HCT116 (cell line): ENCODE data around the gene CBFA2T2. TPM values are rescaled to one million over a fixed set of nuclear protein-coding genes. Genes with fewer than 3 reads are reported as not detected.

Experiments
- ATAC-seq: fragments of 200-7000 bp; cut with Tn5 transposase; 2 replicates; pipeline ENCODE4 v1.9.1; 2020; ENCODE audit warnings: mild to moderate bottlenecking, moderate library complexity
- BruUV-seq: library from RNA; stranded (reverse); fragments of 400-500 nt; replicated peaks from 2 replicates; lab custom pipeline; 2021; lab: Mats Ljungman, UMichigan
- CTCF ChIA-PET: fragments of 300-600 bp; sonication (Branson Sonifier 250); formaldehyde crosslinking; loops from one replicate; lab custom pipeline; 2021; ENCODE audit warnings: antibody characterized with exemption; lab: Charles Lee
- POLR2A ChIA-PET: fragments of 300-600, 350-600 bp; sonication (Branson Sonifier 250); formaldehyde crosslinking; loops from one replicate; lab custom pipeline; 2021; ENCODE audit warnings: antibody characterized with exemption; lab: Charles Lee
- RAD21 ChIA-PET, 2 experiments: fragments of 300-600 bp; sonication (Branson Sonifier 250); formaldehyde crosslinking; loops; one replicate each; lab custom pipeline; 2023; ENCODE audit warnings: low total read pairs in 2 of 2; ENCODE audit not compliant: uncharacterized antibody in 2 of 2, unreplicated experiment in 2 of 2, low non-redundant PET in 1 of 2; lab: Charles Lee
- DNase-seq: peaks from one replicate; pipeline ENCODE4 v3.0.0-alpha.2; 2010; ENCODE audit warnings: low read depth, low spot score
- H2AFZ ChIP-seq: fragments of 200-600 bp; shearing (Covaris generic), sonication (generic); 2 replicates; pipeline ENCODE4 v1.6.1; 2017; ENCODE audit warnings: low read depth, mixed run types, mixed read lengths, antibody characterized with exemption, low read length; ENCODE audit not compliant: poor library complexity, severe bottlenecking
- H3K27ac ChIP-seq: 2 replicates; pipeline ENCODE4 v1.5.1; 2012; ENCODE audit warnings: low read depth, low read length
- H3K27me3 ChIP-seq: fragments of 200-600 bp; sonication (generic); 2 replicates; pipeline ENCODE4 v1.6.1; 2016; ENCODE audit warnings: mixed run types, low read length, mixed read lengths; ENCODE audit not compliant: insufficient read depth
- H3K36me3 ChIP-seq, 2 experiments: fragments of 200-500 bp in 1 of 2; fragments of 200-600 bp in 1 of 2; sonication (Bioruptor generic) in 1 of 2; sonication (generic) in 1 of 2; 2 replicates each; pipeline versions ENCODE4 v1.5.1 to v1.6.1; 2014 to 2016; ENCODE audit warnings: low read length in 2 of 2, inconsistent platforms in 1 of 2, mixed read lengths in 1 of 2, mixed run types in 1 of 2; ENCODE audit not compliant: insufficient read depth in 2 of 2, control insufficient read depth in 1 of 2
- H3K4me1 ChIP-seq, 2 experiments: fragments of 200-600 bp in 1 of 2; sonication (generic) in 1 of 2; 2 replicates each; pipeline versions ENCODE4 v1.5.1 to v1.6.1; 2012 to 2017; ENCODE audit warnings: low read length in 2 of 2, inconsistent platforms in 1 of 2, mild to moderate bottlenecking in 1 of 2, mixed read lengths in 1 of 2, mixed run types in 1 of 2, moderate library complexity in 1 of 2; ENCODE audit not compliant: insufficient read depth in 2 of 2, control insufficient read depth in 1 of 2
- H3K4me2 ChIP-seq: fragments of 200-600 bp; sonication (generic); 2 replicates; pipeline ENCODE4 v1.6.1; 2017; ENCODE audit warnings: mixed run types, low read length, mixed read lengths
- H3K4me3 ChIP-seq, 2 experiments: fragments of 200-600 bp in 1 of 2; sonication (generic) in 1 of 2; replicated peaks in 1 of 2; 2 replicates each; pipeline ENCODE4 v1.5.1; 2011 to 2016; ENCODE audit warnings: low read length in 2 of 2, control low read depth in 1 of 2, low read depth in 1 of 2, mild to moderate bottlenecking in 1 of 2, mixed read lengths in 1 of 2, mixed run types in 1 of 2
- H3K79me2 ChIP-seq: fragments of 200-600 bp; sonication (generic); 2 replicates; pipeline ENCODE4 v1.6.1; 2017; ENCODE audit warnings: mild to moderate bottlenecking, mixed run types, low read length, moderate library complexity, mixed read lengths; ENCODE audit not compliant: insufficient read depth
- H3K9ac ChIP-seq: fragments of 200-600 bp; sonication (generic); 2 replicates; pipeline ENCODE4 v1.6.1; 2016; ENCODE audit warnings: low read length, mixed read lengths
- H3K9me2 ChIP-seq: fragments of 200-600 bp; sonication (generic), shearing (Covaris generic); 2 replicates; pipeline ENCODE4 v1.6.1; 2017; ENCODE audit warnings: mixed run types, mild to moderate bottlenecking, moderate library complexity; ENCODE audit not compliant: insufficient read depth
- H3K9me3 ChIP-seq, 2 experiments: fragments of 200-500 bp in 1 of 2; fragments of 200-600 bp in 1 of 2; sonication (Bioruptor generic) in 1 of 2; sonication (generic) in 1 of 2; 2 replicates each; pipeline ENCODE4 v1.6.1; 2014 to 2017; ENCODE audit warnings: low read length in 2 of 2, mixed read lengths in 2 of 2, inconsistent platforms in 1 of 2, low read depth in 1 of 2, mild to moderate bottlenecking in 1 of 2, mixed run types in 1 of 2, moderate library complexity in 1 of 2; ENCODE audit not compliant: control insufficient read depth in 1 of 2, insufficient read depth in 1 of 2
- H4K20me1 ChIP-seq: fragments of 200-600 bp; sonication (generic), shearing (Covaris generic); 2 replicates; pipeline ENCODE4 v1.6.1; 2017; ENCODE audit warnings: mixed run types, mild to moderate bottlenecking, moderate library complexity; ENCODE audit not compliant: insufficient read depth
- ATF3 ChIP-seq: IDR thresholded peaks from 2 replicates; pipeline ENCODE4 v1.6.1; 2012
- CBX3 ChIP-seq: IDR thresholded peaks from 2 replicates; pipeline ENCODE4 v1.6.1; 2012; ENCODE audit warnings: low read depth
- CEBPB ChIP-seq: IDR thresholded peaks from 2 replicates; pipeline ENCODE4 v1.6.1; 2012; ENCODE audit warnings: low read depth
- EZH2 ChIP-seq: fragments of 200-600 bp; sonication (generic); IDR thresholded peaks from 2 replicates; pipeline ENCODE4 v1.6.1; 2017; ENCODE audit warnings: antibody characterized with exemption, mixed run types
- EZH2phosphoT487 ChIP-seq: fragments of 200-600 bp; IDR thresholded peaks from 2 replicates; pipeline ENCODE4 v1.6.1; 2018; ENCODE audit warnings: antibody characterized with exemption, borderline replicate concordance
- FOSL1 ChIP-seq: IDR thresholded peaks from 2 replicates; pipeline ENCODE4 v1.6.1; 2012; ENCODE audit warnings: low read depth
- POLR2AphosphoS5 ChIP-seq: IDR thresholded peaks from 2 replicates; pipeline ENCODE4 v1.6.1; 2011; ENCODE audit warnings: mild to moderate bottlenecking, low read depth, low read length, moderate library complexity
- RAD21 ChIP-seq: IDR thresholded peaks from 2 replicates; pipeline ENCODE4 v1.6.1; 2012; ENCODE audit warnings: low read depth, mild to moderate bottlenecking
- REST ChIP-seq: IDR thresholded peaks from 2 replicates; pipeline ENCODE4 v1.6.1; 2012; ENCODE audit warnings: low read depth
- SIN3A ChIP-seq: IDR thresholded peaks from 2 replicates; pipeline ENCODE4 v1.6.1; 2012; ENCODE audit warnings: low read depth
- SP1 ChIP-seq: IDR thresholded peaks from 2 replicates; pipeline ENCODE4 v1.6.1; 2012; ENCODE audit warnings: low read depth
- SRF ChIP-seq: IDR thresholded peaks from 2 replicates; pipeline ENCODE4 v1.6.1; 2012; ENCODE audit warnings: low read depth
- TCF7L2 ChIP-seq: IDR thresholded peaks from 2 replicates; pipeline ENCODE4 v1.7.0; 2011; ENCODE audit warnings: borderline replicate concordance, inconsistent platforms; ENCODE audit not compliant: insufficient read depth, insufficient read length; ENCODE audit errors: extremely low read depth
- YY1 ChIP-seq: IDR thresholded peaks from 2 replicates; pipeline ENCODE4 v1.6.1; 2011; ENCODE audit warnings: low read length, low read depth, moderate library complexity, mild to moderate bottlenecking; ENCODE audit not compliant: insufficient replicate concordance; ENCODE audit errors: extremely low read depth
- ZBTB33 ChIP-seq: IDR thresholded peaks from 2 replicates; pipeline ENCODE4 v1.6.1; 2011; ENCODE audit warnings: mild to moderate bottlenecking, low read length, moderate library complexity; ENCODE audit not compliant: insufficient replicate concordance; ENCODE audit errors: extremely low read depth
- ZFX ChIP-seq: fragments of 450-650 bp; IDR thresholded peaks from 2 replicates; pipeline ENCODE4 v1.6.1; 2017
- intact Hi-C: fragments of 100-400 bp; cut with micrococcal nuclease; formaldehyde crosslinking; loops from 2 replicates; pipeline ENCODE4 v1.10.0; 2022
- total RNA-seq: library from RNA; stranded (reverse); gene quantifications from one replicate; pipeline ENCODE4 v1.2.1, GENCODE V29; 2021; ENCODE audit not compliant: unreplicated experiment

Gene CBFA2T2
- total RNA-seq, 1 experiment from 2014 or later: 8.0 TPM

- H3K9ac ChIP-seq: no peak overlapping the region
- H4K20me1 ChIP-seq: no peaks in the 10 kb centered on the region
- intact Hi-C loops: no loop called here
- no peak overlapping the region for H3K4me2 ChIP-seq
- H3K4me3 ChIP-seq: no peak overlapping the region
- CTCF ChIA-PET: no interaction called here
- H3K36me3 ChIP-seq: peaks cover 0 to 4% of the 10 kb centered on the region in 2 experiments; a peak in 2 of 4 replicates
- no peaks in the 10 kb centered on the region for H3K27me3 ChIP-seq
- no TSS peak for BruUV-seq
- no peaks in the 10 kb centered on the region for H3K4me1 ChIP-seq
- RAD21 ChIA-PET: no interaction called here
- H2AFZ ChIP-seq: no peak overlapping the region
- no peak overlapping the region for H3K27ac ChIP-seq
- POLR2A ChIA-PET: no interaction called here
- H3K79me2 ChIP-seq: no peaks in the 10 kb centered on the region
- H3K9me2 ChIP-seq: no peaks in the 10 kb centered on the region
- no peak for ATAC-seq
- TF ChIP-seq REST: no peak
- TF ChIP-seq CEBPB: no peak
- TF ChIP-seq ZFX: no peak
- no peak for TF ChIP-seq EZH2phosphoT487
- no peak for TF ChIP-seq EZH2
- no peak for TF ChIP-seq CBX3
- TF ChIP-seq YY1: no peak
- TF ChIP-seq SIN3A: no peak
- no peak for TF ChIP-seq POLR2AphosphoS5
- TF ChIP-seq TCF7L2: no peak
- no peak for TF ChIP-seq SRF
- TF ChIP-seq FOSL1: no peak
- TF ChIP-seq ZBTB33: no peak
- TF ChIP-seq SP1: no peak
- TF ChIP-seq RAD21: no peak
- TF ChIP-seq ATF3: no peak
- H3K9me3 ChIP-seq: no peaks in the 10 kb centered on the region
- DNase-seq: no peak
These were observed 150.4 kb downstream of the CBFA2T2 start for GRCh38 chr20:33640287-33640686.
